Limb (tissue), 2 donors: Measurements from ENCODE around the gene TSPAN4.

Source experiments
- DNase-seq, 2 donors: peaks; one replicate each; pipeline ENCODE4 v3.0.0-alpha.2; 2016; ENCODE audit errors: extremely low spot score in 2 of 2

The TSPAN4 gene

DNA sequence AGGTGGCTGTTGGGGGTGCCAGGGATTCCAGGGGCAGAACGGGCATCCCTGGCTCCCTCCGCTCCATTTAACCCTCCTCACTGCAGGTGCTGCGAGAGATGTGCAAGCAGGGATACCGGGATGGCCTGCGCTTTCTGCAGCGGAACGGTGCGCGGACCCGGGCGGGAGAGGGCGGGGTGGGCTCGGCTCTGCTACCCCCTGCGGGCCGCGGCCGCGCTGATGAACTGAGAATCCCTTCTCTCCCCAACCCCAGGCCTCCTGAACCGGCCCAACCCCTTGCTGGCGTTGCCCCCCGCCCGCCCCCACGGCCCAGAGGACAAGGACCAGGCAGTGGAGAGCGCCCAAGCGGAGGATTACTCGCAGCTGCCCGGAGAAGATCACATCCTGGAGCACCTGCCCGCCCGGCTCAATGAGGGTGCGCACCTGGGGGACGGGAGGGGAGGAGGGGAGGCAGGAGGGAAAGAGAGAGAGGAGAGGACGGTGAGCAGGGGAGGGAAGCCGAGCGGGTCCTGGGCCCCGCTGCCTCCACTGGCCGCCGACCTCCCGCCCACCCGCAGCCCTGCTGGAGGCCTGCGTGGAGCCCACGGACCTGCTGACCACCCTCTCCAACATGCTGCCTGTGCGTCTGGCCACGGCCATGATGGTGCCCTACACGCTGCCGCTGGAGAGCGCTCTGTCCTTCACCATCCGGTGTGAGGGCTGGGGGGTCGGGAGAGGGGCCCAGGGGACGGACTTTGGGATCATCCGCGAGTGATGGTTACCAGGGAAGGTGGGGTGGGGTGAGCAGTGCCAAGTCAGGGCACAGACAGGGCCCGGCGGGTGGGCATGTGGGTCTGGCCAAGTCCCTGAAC, 19.0 kb upstream of the TSPAN4 start:
- no peak for DNase-seq

DNA sequence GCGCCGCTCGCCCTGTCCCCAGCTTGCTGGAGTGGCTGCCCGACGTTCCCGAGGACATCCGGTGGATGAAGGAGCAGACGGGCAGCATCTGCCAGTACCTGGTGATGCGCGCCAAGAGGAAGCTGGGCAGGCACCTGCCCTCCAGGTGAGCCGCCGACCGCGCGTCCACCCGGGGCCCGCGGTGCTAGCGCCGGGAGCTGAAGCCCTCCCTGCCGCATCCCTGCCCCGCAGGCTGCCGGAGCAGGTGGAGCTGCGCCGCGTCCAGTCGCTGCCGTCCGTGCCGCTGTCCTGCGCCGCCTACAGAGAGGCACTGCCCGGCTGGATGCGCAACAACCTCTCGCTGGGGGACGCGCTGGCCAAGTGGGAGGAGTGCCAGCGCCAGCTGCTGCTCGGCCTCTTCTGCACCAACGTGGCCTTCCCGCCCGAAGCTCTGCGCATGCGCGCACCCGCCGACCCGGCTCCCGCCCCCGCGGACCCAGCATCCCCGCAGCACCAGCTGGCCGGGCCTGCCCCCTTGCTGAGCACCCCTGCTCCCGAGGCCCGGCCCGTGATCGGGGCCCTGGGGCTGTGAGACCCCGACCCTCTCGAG, 18.3 kb upstream of the TSPAN4 start:
- DNase-seq, result peak in 1 of 2 donors; percentile 76

DNA sequence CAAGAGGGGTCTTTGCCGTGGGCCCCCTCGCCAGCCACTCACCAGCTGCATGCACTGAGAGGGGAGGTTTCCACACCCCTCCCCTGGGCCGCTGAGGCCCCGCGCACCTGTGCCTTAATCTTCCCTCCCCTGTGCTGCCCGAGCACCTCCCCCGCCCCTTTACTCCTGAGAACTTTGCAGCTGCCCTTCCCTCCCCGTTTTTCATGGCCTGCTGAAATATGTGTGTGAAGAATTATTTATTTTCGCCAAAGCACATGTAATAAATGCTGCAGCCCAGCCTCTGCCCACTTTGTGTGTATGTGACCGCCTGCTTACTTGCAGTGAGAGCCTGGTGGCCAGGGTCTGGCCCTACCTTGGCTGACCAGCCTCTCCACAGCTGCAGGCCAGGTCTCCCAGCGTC, 17.7 kb upstream of the TSPAN4 start:
- DNase-seq, result no peak

DNA sequence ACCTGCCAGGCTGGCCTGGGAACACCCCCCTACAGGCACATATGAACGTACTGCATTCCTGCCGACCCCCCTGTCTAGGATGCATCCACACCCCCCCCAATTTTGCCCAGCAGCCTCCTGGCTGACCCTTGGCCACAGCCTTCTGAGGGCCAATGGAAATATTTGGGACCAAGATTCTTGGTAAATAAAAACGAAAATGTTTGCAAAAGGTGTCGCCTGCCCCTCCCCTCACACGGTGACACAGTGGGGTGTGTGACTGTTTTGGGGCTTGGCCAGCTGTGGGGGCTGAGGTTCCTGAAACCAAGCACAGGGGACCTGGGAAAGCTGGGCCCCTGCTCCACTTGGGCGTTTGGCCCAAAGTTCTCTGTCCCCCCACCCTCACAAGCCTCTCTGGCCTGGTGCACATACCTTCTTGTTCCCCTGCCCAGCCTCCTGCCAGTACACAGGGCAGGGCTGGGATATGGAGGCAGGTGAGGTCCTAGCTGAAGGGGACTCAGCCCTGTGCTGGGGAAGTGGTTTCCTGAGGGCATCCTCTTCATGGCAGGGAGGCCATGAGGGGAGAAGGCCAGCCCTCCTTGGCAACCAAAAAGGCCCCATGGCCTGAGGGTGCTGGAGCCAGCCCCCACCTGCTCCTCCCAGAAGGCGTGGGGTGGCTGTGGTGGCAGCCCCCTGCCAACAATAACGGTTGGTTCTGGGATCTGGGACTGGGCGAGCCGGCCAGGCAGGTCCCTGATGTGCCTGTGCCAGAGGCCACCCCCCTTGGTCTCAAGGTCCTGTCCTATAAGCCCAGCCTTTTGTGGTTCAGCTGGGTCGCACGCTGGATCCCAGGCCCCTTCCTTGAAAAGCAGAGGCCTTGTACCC, 17.1 kb upstream of the TSPAN4 start:
- no peak for DNase-seq

DNA sequence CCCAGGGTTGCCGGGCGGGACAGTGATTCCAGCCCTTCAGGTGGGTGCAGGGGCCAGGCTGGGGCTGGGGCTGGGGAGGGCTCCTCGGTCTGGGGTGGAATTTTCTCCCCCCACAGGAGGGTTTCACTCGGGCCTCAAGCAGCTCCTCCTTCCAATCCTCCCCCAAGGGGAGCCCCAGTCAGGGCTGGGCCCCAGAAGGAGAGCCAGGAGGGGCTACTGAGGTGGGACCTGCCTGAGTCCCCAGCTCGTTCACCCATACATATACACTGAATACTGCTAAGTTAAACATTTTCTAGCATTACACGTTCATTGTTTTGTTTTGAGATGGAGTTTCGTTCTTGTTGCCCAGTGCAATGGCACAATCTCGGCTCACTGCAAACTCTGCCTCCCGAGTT, 16.4 kb upstream of the TSPAN4 start:
- no peak for DNase-seq

DNA sequence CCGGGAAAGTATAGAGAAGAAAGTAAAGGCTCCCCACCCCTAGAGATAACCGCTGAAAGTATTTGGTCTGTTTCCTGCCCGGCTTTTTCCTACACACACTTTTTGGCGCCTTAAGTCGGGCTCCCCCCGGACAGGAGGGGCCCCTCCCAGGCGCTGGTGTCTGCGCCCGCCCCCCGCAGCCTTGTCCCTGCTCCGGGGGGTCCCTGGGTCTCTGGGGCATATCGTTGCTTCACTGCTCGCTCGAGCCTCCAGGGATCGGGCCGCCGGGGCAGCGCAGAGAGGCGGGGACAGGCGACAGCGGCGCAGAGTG, 15.9 kb upstream of the TSPAN4 start:
- no peak for DNase-seq

DNA sequence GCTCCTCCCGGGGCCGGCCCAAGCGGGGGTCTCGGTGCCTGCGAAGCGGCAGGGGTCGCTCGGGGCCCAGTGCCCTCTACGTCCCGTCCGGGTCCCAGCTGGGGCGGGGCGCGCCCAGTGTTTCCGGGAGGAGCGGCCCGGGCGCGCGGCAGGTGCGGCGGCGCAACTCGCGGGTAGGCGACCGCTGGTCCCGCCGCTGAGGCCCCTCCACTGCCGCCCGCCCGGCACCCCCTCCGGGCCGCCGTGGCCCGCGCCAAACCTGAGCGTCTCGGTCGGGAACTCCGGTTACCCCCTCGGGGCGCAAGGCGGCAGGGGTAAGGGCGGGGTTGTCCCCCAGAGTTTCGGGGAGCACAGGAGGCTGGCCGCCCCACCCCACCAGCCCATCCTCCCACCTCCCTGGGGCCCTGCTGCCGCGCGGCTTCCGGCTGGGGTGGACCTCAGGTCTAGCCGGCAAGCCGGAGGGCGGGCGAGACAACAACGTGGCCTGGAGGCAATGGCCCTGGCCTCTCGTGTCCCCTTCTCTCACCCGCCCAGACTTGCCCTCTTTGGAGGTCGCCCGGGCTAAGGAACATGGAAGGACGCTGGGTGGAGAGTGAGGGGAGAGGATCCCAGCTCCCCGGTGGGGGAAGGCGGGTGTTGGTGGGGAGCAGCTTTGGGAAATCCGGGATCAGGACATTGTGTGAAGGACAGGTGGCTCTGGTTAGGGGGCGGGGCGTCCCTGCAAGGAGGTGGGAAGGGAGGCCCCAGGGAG, 15.3 kb upstream of the TSPAN4 start:
- no peak for DNase-seq

DNA sequence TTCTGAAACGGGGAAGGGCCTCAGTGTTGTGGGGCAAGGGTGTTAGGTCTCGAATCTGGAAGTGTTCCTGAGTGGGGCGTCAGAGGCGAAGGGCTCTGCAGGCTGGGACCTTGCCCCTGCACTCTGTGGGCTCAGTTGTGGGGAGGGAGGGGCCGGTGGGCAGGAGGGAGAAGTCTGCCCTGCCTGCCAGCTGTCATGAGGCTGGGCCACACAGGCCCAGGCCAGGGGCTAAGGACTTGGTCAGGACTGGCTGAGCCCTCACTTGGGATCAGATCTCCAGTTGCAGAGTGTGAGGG, 14.8 kb upstream of the TSPAN4 start, which contains the start of gene CRACR2B:
Gene CRACR2B (plus strand): TSS at position 23 of the 296 bp plus-strand sequence. CDS start 689 bp downstream, outside the sequence.
- DNase-seq, result no peak

DNA sequence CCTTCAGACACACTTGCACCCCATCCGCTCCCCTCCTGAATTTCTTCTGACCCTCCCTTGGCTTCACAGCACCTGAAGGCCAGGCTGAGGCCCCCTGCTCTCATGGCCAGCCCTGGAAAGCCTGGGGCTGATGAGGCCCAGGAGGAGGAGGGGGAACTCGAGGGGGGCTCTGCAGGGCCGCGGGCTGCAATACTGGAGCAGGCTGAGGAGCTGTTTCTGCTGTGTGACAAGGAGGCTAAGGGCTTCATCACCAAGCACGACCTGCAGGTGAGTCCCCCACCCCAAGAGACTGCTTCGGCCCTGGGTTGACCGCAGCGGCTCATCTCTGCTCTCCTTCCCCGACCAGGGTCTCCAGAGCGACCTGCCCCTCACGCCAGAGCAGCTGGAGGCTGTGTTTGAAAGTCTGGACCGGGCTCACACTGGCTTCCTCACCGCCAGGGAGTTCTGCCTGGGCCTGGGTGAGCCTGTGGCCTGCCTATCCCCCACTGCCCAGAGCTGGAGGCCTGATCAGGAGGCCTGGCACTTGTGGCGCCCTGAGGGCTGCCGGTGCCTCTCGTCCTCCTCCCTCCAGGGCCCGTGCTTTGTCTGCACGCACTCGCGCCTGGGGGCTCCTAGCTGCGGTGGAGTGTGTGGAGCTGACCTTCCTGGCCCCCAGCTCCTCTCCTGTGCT, 14.0 kb upstream of the TSPAN4 start:
- no peak for DNase-seq

DNA sequence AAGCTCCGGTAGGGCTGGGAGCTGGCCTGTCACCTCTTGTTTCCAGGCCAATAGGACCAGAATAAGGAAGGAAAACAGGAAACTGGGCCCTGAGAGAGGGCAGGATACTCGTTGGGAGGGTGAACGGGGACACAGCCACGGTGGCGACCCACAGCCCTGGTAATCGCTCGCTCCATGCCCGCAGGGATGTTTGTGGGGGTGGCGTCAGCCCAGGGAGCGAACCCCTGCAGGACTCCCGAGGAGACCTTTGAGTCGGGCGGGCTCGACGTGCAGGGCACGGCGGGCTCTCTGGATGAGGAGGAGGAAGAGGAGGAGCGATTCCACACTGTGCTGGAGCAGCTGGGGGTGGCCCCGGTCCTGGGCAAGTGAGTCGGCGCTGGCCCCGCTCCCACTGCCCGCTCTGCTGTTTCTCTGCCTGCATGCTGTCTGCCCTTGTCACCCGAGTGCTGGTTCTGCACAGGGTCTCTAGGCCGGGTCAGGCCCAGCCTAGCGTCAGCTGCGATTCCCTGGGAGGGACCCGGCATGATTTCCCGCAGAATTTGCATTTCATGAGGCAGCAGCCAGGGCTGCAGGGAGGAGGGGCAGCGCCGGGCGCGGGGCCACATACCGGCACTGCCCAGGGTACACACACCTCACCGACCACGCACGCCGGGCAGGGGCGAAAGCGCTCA, 13.3 kb upstream of the TSPAN4 start:
- DNase-seq, result no peak

DNA sequence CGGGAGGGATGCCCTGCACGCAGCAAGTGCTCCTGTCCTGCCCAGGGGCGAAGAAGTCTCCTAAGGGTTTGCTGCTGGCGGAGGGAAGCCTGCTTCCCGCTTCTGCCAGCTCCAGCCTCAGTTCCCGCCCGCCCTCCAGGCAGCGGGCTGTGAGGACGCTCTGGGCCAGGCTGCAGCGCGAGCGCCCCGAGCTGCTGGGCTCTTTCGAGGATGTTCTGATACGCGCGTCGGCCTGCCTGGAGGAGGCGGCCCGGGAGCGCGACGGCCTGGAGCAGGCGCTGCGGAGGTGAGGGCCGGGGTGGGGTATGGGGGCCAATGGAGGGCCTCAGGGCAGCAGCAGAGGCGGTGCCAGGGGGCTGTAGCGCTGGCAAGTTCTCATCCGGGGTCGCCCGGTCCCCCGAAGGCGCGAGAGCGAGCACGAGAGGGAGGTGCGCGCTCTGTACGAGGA, 12.8 kb upstream of the TSPAN4 start:
- no peak for DNase-seq

DNA sequence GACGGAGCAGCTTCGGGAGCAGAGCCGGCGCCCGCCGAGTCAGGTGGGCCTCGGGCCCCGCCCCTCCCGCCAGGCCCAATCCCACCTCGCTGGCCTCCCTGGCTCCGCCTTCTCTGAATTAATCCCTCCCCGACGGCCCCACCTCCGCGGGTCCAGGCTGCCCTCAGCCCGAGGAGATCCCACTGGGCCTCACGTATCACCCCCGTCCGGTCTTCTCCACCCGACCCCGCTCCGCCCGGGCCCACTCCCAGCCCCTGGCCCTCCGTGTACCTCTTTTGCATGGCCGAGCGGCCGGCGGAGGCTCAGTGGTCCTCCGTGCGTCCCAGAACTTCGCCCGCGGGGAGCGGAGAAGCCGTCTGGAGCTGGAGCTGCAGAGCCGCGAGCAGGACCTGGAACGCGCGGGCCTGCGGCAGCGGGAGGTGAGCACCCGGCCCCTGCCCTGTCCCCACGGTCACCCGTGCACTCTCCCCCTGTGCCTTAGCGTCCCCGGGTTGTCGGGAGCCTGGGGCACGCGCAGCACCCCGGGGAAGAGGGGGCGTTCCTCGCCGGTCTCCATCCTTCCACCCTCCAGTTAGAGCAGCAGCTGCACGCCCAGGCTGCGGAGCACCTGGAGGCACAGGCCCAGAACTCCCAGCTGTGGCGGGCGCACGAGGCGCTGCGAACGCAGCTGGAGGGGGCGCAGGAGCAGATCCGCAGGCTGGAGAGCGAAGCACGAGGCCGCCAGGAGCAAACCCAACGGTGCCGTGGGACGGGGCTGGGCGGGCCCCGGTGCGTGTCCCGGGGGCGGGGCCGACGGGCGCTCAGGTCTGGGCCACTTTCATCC, 12.1 kb upstream of the TSPAN4 start:
- DNase-seq, result no peak

DNA sequence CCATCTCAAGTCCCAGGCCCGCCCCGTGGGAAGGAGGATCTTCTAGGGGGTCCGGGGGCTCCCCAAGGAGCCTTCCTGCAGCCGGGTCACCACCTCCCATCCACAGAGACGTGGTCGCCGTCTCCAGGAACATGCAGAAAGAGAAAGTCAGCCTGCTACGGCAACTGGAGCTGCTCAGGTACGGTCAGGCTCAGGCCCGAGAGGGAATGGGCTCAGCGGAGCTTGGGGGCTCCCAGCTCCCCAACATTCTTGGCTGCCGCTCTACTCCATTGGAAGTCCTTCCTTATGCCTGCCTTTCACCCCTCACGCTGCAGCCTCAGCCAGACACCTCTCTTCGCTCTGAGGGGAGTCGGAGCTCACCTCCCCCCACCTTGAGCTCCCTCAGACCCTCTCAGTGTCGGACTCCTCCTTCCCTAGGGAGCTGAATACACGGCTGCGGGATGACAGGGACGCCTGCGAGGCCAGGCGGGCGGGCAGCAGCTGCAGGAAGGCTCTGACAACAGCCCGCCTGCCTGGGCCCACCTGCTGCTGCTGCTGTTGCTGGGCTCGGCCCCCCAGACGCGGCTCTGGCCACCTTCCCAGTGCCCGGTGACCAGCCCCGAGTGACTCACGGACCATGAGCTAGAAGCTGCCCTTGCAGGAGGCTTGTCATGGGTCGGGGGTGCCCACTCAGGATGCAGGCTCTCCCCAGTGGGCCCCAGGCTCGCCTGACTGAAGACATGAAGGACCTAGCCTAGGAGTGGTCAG, 11.4 kb upstream of the TSPAN4 start:
- no peak for DNase-seq

DNA sequence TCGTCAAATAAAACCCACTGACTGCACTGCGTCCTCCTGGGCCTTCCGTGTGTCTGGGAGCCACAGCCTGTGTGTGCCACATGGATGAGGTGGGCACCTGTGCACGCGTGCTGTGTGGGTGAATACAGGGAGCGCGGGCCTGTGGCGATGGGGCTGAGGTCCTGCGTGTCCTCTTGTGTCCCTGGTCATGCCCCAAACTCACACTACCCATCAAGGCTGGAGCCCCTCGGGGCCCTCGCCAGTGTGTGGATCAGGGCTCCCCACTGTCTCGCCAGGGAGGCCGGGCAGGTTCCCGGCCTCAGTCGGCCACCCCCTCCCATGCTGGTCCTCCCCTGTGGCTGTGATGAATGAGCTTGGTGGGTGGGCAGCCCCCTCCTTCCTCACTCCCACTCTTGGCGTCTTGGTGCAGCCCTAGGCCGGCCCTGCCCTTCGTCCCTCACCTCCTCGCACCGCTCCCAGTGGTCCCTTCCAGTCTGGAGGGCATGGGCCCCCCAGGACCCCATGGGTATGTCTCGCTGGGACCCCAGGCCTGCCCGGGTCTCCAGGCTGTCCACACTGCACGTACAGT, 10.6 kb upstream of the TSPAN4 start:
- DNase-seq, result no peak

DNA sequence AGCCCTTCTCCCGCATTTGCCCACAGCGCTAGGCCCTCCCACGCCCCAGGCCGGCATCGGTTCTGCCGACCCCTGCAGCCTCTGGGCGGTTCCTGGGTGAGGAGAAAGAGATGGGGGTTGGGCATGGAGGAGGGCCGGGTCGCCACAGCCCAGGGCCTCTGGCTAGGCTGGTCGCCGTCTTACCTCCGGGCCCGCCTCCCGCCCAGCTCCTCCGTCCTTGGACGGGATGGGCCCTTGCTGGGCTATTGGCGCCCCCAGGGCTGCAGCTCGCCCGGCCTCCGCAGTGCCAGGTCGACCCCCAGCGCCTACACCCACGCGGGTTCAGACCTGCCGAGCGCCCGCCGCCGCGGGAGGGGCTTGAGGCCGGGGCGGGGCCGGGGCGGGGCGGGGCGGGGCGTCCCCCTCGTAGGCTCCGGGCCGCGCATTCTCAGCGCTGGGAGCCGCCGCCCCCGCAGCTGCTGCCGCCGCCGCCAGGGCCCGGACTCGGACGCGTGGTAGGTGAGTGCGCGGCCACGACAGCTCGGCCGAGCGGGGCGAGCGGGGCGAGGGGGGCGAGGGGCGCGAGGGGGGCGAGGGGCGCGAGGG, 10.0 kb upstream of the TSPAN4 start, which contains the start of gene CD151:
Gene CD151 (plus strand): TSS at position 424 of the 585 bp plus-strand sequence. CDS start 3,118 bp downstream, outside the sequence.
- DNase-seq, result peak in 1 of 2 donors; percentile 79

DNA sequence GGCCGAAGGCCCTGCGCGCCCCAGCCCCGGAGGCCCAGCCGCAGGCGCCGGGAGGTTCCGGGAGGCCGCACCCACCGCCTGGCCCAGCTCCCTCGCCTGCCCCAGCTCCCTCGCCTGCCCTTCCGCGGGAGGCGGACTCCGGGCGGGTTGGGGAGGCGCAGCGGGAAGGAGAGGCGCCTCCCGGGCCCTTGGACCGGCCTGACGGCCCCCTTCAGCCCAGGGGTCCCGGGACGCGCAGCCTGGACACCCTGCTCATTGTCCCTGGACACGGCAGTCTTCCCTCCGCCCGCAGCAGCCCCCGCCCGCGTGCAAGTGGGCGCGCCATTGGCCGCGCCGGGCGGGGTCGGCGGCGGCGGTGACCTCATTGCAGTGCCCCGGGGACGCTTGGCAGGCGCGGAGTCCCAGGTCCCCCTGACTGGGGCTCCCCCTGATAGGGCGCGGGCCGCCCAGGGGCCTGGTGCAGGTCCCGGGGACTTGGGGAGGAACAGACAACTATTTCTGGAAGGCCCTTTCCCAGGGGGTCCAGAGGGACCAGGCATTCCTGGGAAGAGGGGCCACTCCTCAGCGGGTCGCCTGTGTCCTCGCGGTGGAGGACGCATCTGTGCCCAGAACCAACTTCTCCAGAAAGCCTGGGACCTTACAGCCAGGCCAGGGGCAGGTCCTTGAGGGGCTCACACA, 9.4 kb upstream of the TSPAN4 start:
- DNase-seq, result peak in 1 of 2 donors; percentile 77

DNA sequence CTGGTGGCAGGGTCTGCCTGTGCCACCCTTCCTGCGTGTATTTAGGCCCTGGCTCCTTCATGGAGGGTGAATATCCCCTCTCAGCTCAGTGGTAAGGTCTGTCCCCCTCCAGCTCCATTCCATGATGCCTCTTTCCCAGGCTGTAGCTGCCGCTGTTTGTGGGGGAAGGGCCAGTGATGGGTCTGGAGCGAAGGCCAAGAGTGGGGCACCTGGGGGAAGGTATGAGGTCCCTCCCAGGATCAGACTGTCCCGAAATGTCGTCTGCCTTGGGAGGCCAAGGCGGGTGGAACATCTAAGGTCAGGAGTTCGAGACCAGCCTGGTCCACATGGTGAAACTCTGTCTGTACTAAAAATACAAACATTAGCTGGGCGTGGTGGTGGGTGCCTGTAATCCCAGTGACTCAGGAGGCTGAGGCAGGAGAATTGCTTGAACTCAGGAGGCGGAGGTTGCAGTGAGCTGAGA, 8.8 kb upstream of the TSPAN4 start:
- DNase-seq, result no peak
